BJ (cell line): ENCODE results near the gene FDXR. TPM values are rescaled to one million over a fixed set of nuclear protein-coding genes. Genes with fewer than 3 reads are reported as not detected.

ENCODE experiments used
- CTCF ChIA-PET: fragments of 350-600 bp; formaldehyde crosslinking; extraction: SDS; loops from one replicate; lab custom pipeline; 2021; ENCODE audit warnings: antibody characterized with exemption, inconsistent platforms; lab: Yijun Ruan, JAX
- POLR2A ChIA-PET: fragments of 300-600 bp; sonication (Branson Sonifier 250); formaldehyde crosslinking; extraction: SDS; loops from one replicate; lab custom pipeline; 2021; ENCODE audit warnings: antibody characterized with exemption; lab: Charles Lee
- DNase-seq: peaks from one replicate; pipeline ENCODE4 v3.0.0-alpha.2; 2011; ENCODE audit warnings: low read depth
- H3K27me3 ChIP-seq: 2 replicates; pipeline ENCODE4 v1.6.0; 2011; ENCODE audit warnings: low read length; ENCODE audit not compliant: control insufficient read depth, insufficient read depth
- H3K36me3 ChIP-seq: 2 replicates; pipeline ENCODE4 v1.5.1; 2011; ENCODE audit warnings: low read length; ENCODE audit not compliant: control insufficient read depth, insufficient read depth
- H3K4me3 ChIP-seq: 2 replicates; pipeline ENCODE4 v1.5.1; 2011; ENCODE audit warnings: low read depth, mild to moderate bottlenecking, control low read depth, low read length
- polyA plus RNA-seq: library from polyadenylated mRNA; depleted of rRNA; stranded (reverse); fragments of >200 nt; gene quantifications from 2 replicates; pipeline ENCODE4 v1.2.3, GENCODE V29; 2011
- TF ChIP-seq, protein P1 (sequence below): IDR thresholded peaks from 2 replicates; pipeline ENCODE4 v1.5.1; 2011; ENCODE audit warnings: low read depth, mild to moderate bottlenecking, control low read depth, inconsistent platforms, low read length, moderate library complexity; ENCODE audit not compliant: insufficient read depth

The FDXR gene
- polyA plus RNA-seq, 1 experiment: 38.0 TPM

GRCh38 chr17:74903671-74904070, 30.9 kb upstream of the FDXR start:
- H3K27me3 ChIP-seq: peaks cover 17% of the 10 kb centered on the region
- TF ChIP-seq, protein P1, sequence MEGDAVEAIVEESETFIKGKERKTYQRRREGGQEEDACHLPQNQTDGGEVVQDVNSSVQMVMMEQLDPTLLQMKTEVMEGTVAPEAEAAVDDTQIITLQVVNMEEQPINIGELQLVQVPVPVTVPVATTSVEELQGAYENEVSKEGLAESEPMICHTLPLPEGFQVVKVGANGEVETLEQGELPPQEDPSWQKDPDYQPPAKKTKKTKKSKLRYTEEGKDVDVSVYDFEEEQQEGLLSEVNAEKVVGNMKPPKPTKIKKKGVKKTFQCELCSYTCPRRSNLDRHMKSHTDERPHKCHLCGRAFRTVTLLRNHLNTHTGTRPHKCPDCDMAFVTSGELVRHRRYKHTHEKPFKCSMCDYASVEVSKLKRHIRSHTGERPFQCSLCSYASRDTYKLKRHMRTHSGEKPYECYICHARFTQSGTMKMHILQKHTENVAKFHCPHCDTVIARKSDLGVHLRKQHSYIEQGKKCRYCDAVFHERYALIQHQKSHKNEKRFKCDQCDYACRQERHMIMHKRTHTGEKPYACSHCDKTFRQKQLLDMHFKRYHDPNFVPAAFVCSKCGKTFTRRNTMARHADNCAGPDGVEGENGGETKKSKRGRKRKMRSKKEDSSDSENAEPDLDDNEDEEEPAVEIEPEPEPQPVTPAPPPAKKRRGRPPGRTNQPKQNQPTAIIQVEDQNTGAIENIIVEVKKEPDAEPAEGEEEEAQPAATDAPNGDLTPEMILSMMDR: no peak

GRCh38 chr17:74903034-74903433, 30.2 kb upstream of the FDXR start:
- no peak for DNase-seq
- no peak overlapping the region for H3K4me3 ChIP-seq
- CTCF ChIA-PET: interaction anchor here (1.0 kb wide), 1 partner anchor 38 kb away, joined by 3 read pairs; no protein-coding TSS in a partner anchor
- TF ChIP-seq, protein P1: no peak
- POLR2A ChIA-PET: no interaction called here
- peaks cover 20% of the 10 kb centered on the region for H3K27me3 ChIP-seq
- H3K36me3 ChIP-seq: no peaks in the 10 kb centered on the region

More at GRCh38 chr17:74903671-74904070, 30.9 kb upstream of the FDXR start:
- no peak for DNase-seq
- no peak overlapping the region for H3K4me3 ChIP-seq
- CTCF ChIA-PET: interaction anchor here (0.5 kb wide), 1 partner anchor 13 kb away, joined by 3 read pairs; no protein-coding TSS in a partner anchor
- POLR2A ChIA-PET: no interaction called here
- no peaks in the 10 kb centered on the region for H3K36me3 ChIP-seq

DNA sequence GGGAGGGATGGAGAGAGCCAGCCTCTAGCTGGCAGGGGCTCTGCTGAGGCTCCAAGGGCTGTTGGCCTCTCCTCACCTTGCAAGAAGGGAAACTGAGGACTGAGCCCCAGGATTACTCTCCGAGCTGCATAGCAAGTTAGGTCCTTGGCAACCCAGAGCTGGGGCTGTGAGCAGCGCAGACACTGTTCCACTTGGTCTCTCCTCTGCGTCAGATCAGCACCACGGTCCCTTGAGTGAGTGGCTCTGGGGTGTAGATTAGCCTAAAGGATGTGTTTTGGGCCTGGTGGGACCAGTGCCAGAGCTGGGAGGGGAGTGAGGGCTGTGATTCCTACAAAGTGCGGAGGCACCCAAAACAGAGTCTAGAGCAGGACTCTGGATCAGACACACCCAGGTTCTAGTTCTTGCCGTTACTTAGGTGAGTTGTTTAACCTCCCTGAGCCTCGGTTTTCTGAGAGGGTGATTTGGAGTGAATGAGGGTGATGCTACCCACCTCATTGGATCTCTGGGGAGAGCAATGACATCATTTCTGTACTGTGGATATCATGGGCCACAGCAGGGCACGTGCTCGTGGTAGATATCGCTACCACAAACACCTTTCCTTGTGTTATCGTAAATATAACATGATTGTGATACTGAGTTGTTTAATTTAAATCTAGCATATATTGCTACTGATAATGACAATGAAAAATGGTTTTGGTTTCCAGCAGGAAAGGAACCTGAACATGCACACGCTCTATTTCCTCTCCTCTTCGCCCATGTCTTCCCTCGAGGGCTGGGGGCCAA, 28.8 kb upstream of the FDXR start:
- ChIA-PET CTCF (no interaction called here), POLR2A (no interaction called here)
- H3K36me3 ChIP-seq: no peaks in the 10 kb centered on the region
- H3K4me3 ChIP-seq: no peak overlapping the region
- peaks cover 21% of the 10 kb centered on the region for H3K27me3 ChIP-seq
- TF ChIP-seq, protein P1: no peak
- no peak for DNase-seq

DNA sequence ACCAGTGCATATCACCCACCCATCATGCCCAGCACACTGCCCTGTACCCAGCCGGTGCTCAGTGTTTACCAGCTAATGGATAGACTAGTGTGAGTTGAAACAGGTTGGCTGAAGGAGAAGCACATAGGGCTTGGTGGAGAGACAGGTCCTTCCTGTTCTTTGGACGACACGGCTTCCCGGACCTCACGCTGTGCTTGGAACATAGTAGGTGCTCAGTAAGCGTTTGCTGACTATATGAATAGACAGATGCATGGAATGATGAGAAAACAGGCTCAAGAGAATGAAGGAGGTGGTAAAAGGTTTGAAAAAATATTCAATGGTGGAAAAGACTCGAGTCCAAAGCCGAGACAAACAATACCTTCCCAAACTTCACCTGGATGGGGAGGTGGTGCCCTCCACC, 27.4 kb upstream of the FDXR start:
- TF ChIP-seq, protein P1: no peak
- CTCF ChIA-PET: no interaction called here
- H3K36me3 ChIP-seq: no peaks in the 10 kb centered on the region
- DNase-seq: no peak
- H3K4me3 ChIP-seq: no peak overlapping the region
- POLR2A ChIA-PET: no interaction called here
- H3K27me3 ChIP-seq: peaks cover 25% of the 10 kb centered on the region

DNA sequence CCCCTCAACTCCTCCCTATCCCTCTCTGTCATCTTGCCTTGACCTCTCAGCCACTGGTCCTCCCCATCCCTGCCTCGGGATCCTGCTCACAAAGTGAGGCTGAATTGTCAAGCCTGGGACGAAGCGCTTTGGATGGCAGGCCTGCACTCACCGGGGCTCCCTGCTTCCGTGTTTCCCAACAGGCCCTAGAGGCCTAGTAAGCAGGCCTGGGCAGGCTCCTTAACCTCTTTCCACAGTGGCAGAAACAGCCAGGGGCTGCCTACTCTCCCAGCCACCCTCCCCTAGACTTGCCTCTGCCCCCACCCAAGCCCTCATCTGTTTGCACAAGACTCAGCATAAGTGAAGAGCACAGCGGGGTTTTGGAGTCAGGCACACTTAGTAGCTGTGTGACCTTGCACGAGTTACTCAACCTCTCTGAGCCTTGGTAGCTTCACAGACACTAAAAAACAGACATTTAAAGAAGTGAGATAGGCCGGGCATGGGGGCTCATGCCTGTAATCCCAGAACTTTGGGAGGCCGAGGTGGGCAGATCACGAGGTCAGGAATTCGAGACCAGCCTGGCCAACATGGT, 25.7 kb upstream of the FDXR start:
- CTCF ChIA-PET: no interaction called here
- H3K27me3 ChIP-seq: peaks cover 29% of the 10 kb centered on the region

More for the DNA sequence above, 25.7 kb upstream of the FDXR start:
- H3K36me3 ChIP-seq: no peaks in the 10 kb centered on the region
- no peak for DNase-seq
- H3K4me3 ChIP-seq: no peak overlapping the region
- TF ChIP-seq, protein P1: no peak
- POLR2A ChIA-PET: no interaction called here
